Thyroid gland (tissue), 4 donors: ENCODE data around the gene NUDCD3.

Source experiments
- POLR2A ChIP-seq, 2 donors: fragments of 450-650 bp; IDR thresholded peaks; one replicate each; pipeline ENCODE4 v1.6.1; 2017; ENCODE audit warnings: antibody characterized with exemption in 2 of 2, mild to moderate bottlenecking in 2 of 2, moderate library complexity in 1 of 2
- TF ChIP-seq, protein P1 (sequence below), 6 experiments: fragments of 200-600 bp in 3 of 6; fragments of 450-650 bp in 3 of 6; sonication (generic) in 3 of 6; IDR thresholded peaks; one replicate each; pipeline ENCODE4 v1.5.1; 2016 to 2019; ENCODE audit warnings: antibody characterized with exemption in 6 of 6, mild to moderate bottlenecking in 2 of 6, inconsistent platforms in 1 of 6, moderate library complexity in 1 of 6

DNA sequence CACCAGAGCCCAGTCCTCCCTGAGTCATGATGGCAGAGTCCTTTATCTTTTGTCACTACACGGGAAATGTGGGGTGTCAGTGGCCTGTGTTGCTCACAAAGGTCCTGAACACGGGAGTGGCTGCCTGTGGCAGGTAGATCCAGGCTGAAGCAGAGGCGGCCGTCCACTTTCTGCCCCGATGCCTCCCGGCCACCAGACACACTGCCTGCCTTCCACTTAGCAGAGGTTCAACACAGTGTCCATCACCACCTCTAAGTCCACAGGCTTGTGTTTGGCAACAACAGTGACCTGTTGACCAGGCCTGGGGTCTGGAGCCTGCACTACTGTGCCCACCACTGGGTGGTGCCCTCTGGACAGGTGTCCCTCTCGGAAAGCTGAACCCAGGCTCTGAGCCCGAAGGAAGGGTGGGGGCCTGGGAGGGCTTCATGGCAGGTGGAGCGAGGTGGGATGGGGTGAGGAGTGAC lies 115.2 kb downstream of the NUDCD3 start:
- TF ChIP-seq, protein P1, sequence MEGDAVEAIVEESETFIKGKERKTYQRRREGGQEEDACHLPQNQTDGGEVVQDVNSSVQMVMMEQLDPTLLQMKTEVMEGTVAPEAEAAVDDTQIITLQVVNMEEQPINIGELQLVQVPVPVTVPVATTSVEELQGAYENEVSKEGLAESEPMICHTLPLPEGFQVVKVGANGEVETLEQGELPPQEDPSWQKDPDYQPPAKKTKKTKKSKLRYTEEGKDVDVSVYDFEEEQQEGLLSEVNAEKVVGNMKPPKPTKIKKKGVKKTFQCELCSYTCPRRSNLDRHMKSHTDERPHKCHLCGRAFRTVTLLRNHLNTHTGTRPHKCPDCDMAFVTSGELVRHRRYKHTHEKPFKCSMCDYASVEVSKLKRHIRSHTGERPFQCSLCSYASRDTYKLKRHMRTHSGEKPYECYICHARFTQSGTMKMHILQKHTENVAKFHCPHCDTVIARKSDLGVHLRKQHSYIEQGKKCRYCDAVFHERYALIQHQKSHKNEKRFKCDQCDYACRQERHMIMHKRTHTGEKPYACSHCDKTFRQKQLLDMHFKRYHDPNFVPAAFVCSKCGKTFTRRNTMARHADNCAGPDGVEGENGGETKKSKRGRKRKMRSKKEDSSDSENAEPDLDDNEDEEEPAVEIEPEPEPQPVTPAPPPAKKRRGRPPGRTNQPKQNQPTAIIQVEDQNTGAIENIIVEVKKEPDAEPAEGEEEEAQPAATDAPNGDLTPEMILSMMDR (IDR thresholded peaks at IDR 0.05), result peak in 5 of 6 experiments; percentile 12 to 38 (median 29)
- no peak for TF ChIP-seq POLR2A (IDR thresholded peaks at IDR 0.05)
